Measurements from ENCODE around the gene PSME3.

Gene PSME3

GRCh38 chr17:42832934-42833766, at the start of gene PSME3:
TSS of gene PSME3 (plus strand) at chr17:42833397. CDS start at chr17:42833632, 235 bp downstream.
- in situ Hi-C loops (cut with MboI; ENCODE audit: low sequenced_read_pairs, unreplicated experiment), result no loop called here

DNA sequence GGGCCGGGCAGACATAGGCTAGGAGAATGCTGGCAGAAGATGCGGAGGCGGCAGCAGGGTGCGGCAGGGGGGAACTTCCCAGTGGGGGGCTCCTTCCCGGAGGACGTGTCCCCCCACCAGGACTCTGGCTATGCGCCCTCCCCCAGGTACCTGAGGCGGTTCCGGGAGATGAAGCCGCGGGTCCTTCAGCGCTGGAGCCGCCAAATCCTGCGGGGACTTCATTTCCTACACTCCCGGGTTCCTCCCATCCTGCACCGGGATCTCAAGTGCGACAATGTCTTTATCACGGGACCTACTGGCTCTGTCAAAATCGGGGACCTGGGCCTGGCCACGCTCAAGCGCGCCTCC, 49.4 kb upstream of the PSME3 start:
- no peak for DNase-seq (ENCODE audit: low spot score)
- TF ChIP-seq CTCF (IDR thresholded peaks at IDR 0.05; ENCODE audit: borderline replicate concordance, control extremely low read depth, extremely low read depth, insufficient read depth, missing control alignments), result no peak
- in situ Hi-C loops (cut with MboI; ENCODE audit: low sequenced_read_pairs, unreplicated experiment), result no loop called here

More at GRCh38 chr17:42832934-42833766, at the start of gene PSME3:
- no peak for TF ChIP-seq CTCF (IDR thresholded peaks at IDR 0.05; ENCODE audit: borderline replicate concordance, control extremely low read depth, extremely low read depth, insufficient read depth, missing control alignments)
- DNase-seq (ENCODE audit: low spot score), result peak; percentile 95

GRCh38 chr17:42784409-42784808, 48.8 kb upstream of the PSME3 start:
- DNase-seq (ENCODE audit: low spot score), result no peak
- in situ Hi-C loops (cut with MboI; ENCODE audit: low sequenced_read_pairs, unreplicated experiment), result no loop called here
- no peak for TF ChIP-seq CTCF (IDR thresholded peaks at IDR 0.05; ENCODE audit: borderline replicate concordance, control extremely low read depth, extremely low read depth, insufficient read depth, missing control alignments)

GRCh38 chr17:42784811-42785592, 48.2 kb upstream of the PSME3 start:
- in situ Hi-C loops (cut with MboI; ENCODE audit: low sequenced_read_pairs, unreplicated experiment), result no loop called here
- no peak for DNase-seq (ENCODE audit: low spot score)
- TF ChIP-seq CTCF (IDR thresholded peaks at IDR 0.05; ENCODE audit: borderline replicate concordance, control extremely low read depth, extremely low read depth, insufficient read depth, missing control alignments), result no peak

GRCh38 chr17:42787266-42787665, 45.9 kb upstream of the PSME3 start:
- DNase-seq (ENCODE audit: low spot score), result no peak
- no peak for TF ChIP-seq CTCF (IDR thresholded peaks at IDR 0.05; ENCODE audit: borderline replicate concordance, control extremely low read depth, extremely low read depth, insufficient read depth, missing control alignments)
- in situ Hi-C loops (cut with MboI; ENCODE audit: low sequenced_read_pairs, unreplicated experiment), result no loop called here

DNA sequence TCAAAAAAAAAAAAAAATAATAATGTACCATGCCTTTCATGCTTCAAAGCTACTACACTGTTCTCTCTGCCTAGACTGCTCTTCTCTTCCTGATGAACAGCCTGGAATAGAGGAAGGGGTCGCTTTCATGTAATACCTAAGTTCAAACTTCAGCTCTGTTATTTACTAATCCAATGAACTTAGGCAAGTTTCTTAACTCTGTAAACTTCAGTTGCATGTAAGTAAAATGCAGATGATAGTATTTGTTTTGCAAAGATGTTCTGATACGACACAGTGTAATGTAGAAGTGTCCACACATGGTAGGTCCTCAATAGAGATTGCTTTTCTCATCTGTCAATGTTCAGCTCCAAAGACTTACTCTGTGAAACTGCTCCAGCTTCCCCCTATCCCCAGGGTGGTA, 41.2 kb upstream of the PSME3 start:
- in situ Hi-C loops (cut with MboI; ENCODE audit: low sequenced_read_pairs, unreplicated experiment), result no loop called here
- TF ChIP-seq CTCF (IDR thresholded peaks at IDR 0.05; ENCODE audit: borderline replicate concordance, control extremely low read depth, extremely low read depth, insufficient read depth, missing control alignments), result no peak
- no peak for DNase-seq (ENCODE audit: low spot score)

Measured in GM13976 (cell line).